ENCODE measurements around the gene ASMTL. TPM values are rescaled to one million over a fixed set of nuclear protein-coding genes. Genes with fewer than 3 reads are reported as not detected.
"Not testable (repeated sequence)": the region's sequence is repeated elsewhere in the genome, so short reads cannot be mapped to it uniquely, and the experiment has no call there.

ASMTL gene
- total RNA-seq, 1 donor from 2014 or later: 31.7 TPM

GRCh38 chrX:1412551-1413161, 40.1 kb downstream of the ASMTL start:
- TF ChIP-seq CTCF (IDR thresholded peaks at IDR 0.05) (no peak), POLR2A (IDR thresholded peaks at IDR 0.05) (no peak), POLR2AphosphoS5 (IDR thresholded peaks at IDR 0.05; ENCODE audit: insufficient read depth in 1 of 2, low read depth in 1 of 2) (no peak)
- Histone ChIP-seq H3K27ac (no peak overlapping the region), H3K27me3 (no peaks in the 10 kb centered on the region), H3K4me1 (no peaks in the 10 kb centered on the region), H3K9me3 (no peaks in the 10 kb centered on the region), H3K4me3 (no peak overlapping the region), H3K36me3 (peaks cover 0 to 35% of the 10 kb centered on the region in 2 donors)
- no peak for DNase-seq (ENCODE audit: extremely low spot score in 2 of 2)
- intact Hi-C loops (cut with DNase I): no loop called here

GRCh38 chrX:1411326-1411725, 41.4 kb downstream of the ASMTL start:
- H3K9me3 ChIP-seq: no peaks in the 10 kb centered on the region
- intact Hi-C loops (cut with DNase I): no loop called here
- no peak overlapping the region for H3K27ac ChIP-seq
- no peak for DNase-seq (ENCODE audit: extremely low spot score in 2 of 2)
- H3K36me3 ChIP-seq: peaks cover 0 to 37% of the 10 kb centered on the region in 2 donors
- TF ChIP-seq POLR2AphosphoS5 (IDR thresholded peaks at IDR 0.05; ENCODE audit: insufficient read depth in 1 of 2, low read depth in 1 of 2) (no peak), CTCF (IDR thresholded peaks at IDR 0.05) (no peak)
- no peaks in the 10 kb centered on the region for H3K4me1 ChIP-seq
- no peak overlapping the region for H3K4me3 ChIP-seq
- no peaks in the 10 kb centered on the region for H3K27me3 ChIP-seq

- no peaks in the 10 kb centered on the region for H3K9me3 ChIP-seq
- peaks cover 0 to 48% of the 10 kb centered on the region in 2 donors for H3K36me3 ChIP-seq
- intact Hi-C loops (cut with DNase I): no loop called here
- no peaks in the 10 kb centered on the region for H3K4me1 ChIP-seq
- no peak overlapping the region for H3K4me3 ChIP-seq
- H3K27ac ChIP-seq: no peak overlapping the region
- TF ChIP-seq POLR2A (IDR thresholded peaks at IDR 0.05) (no peak), CTCF (IDR thresholded peaks at IDR 0.05) (no peak), POLR2AphosphoS5 (IDR thresholded peaks at IDR 0.05; ENCODE audit: insufficient read depth in 1 of 2, low read depth in 1 of 2) (no peak)
- DNase-seq (ENCODE audit: extremely low spot score in 2 of 2): no peak
- H3K27me3 ChIP-seq: no peaks in the 10 kb centered on the region
These were observed 45.7 kb downstream of the ASMTL start for GRCh38 chrX:1407035-1407434.

- intact Hi-C loops (cut with DNase I); H3K4me1 ChIP-seq; H3K9me3 ChIP-seq; H3K27me3 ChIP-seq; H3K27ac ChIP-seq; DNase-seq (ENCODE audit: extremely low spot score in 2 of 2); H3K4me3 ChIP-seq: not testable (repeated sequence)
- peaks cover 0 to 59% of the 10 kb centered on the region in 2 donors for H3K36me3 ChIP-seq
These were observed 46.9 kb downstream of the ASMTL start for GRCh38 chrX:1405769-1406168.

- H3K27ac ChIP-seq; H3K9me3 ChIP-seq; intact Hi-C loops (cut with DNase I); H3K4me3 ChIP-seq; H3K27me3 ChIP-seq; DNase-seq (ENCODE audit: extremely low spot score in 2 of 2); H3K4me1 ChIP-seq: not testable (repeated sequence)
- H3K36me3 ChIP-seq: peaks cover 0 to 59% of the 10 kb centered on the region in 2 donors
These were observed 48.8 kb downstream of the ASMTL start for GRCh38 chrX:1403867-1404266.

- no peaks in the 10 kb centered on the region for H3K27me3 ChIP-seq
- no peak overlapping the region for H3K27ac ChIP-seq
- intact Hi-C loops (cut with DNase I): no loop called here
- peaks cover 0 to 59% of the 10 kb centered on the region in 2 donors for H3K36me3 ChIP-seq
- no peak for DNase-seq (ENCODE audit: extremely low spot score in 2 of 2)
- H3K9me3 ChIP-seq: no peaks in the 10 kb centered on the region
- no peak overlapping the region for H3K4me3 ChIP-seq
- TF ChIP-seq CTCF (IDR thresholded peaks at IDR 0.05) (no peak), POLR2A (IDR thresholded peaks at IDR 0.05) (no peak), POLR2AphosphoS5 (IDR thresholded peaks at IDR 0.05; ENCODE audit: insufficient read depth in 1 of 2, low read depth in 1 of 2) (no peak)
- no peaks in the 10 kb centered on the region for H3K4me1 ChIP-seq
These were observed 49.5 kb downstream of the ASMTL start for GRCh38 chrX:1403228-1403627.

Data from vagina (tissue), 2 donors.